ENCODE results near the gene CALML3.

Gene CALML3

GRCh38 chr10:5508161-5508604 is 16.6 kb upstream of the CALML3 start:
- DNase-seq: no peak

- DNase-seq: no peak
Measured at GRCh38 chr10:5508786-5509185, 16.0 kb upstream of the CALML3 start.

- no peak for DNase-seq
Measured at GRCh38 chr10:5509236-5509635, 15.5 kb upstream of the CALML3 start.

- DNase-seq: no peak
Measured at GRCh38 chr10:5509691-5510090, 15.1 kb upstream of the CALML3 start.

GRCh38 chr10:5510281-5511072 is 14.3 kb upstream of the CALML3 start:
- no peak for DNase-seq

- DNase-seq: no peak
Measured at GRCh38 chr10:5511231-5511884, 13.4 kb upstream of the CALML3 start.

- DNase-seq: no peak
Measured at GRCh38 chr10:5511885-5512280, 12.9 kb upstream of the CALML3 start.

- no peak for DNase-seq
Measured at GRCh38 chr10:5512331-5512730, 12.4 kb upstream of the CALML3 start.

GRCh38 chr10:5512881-5513612 is 11.7 kb upstream of the CALML3 start:
- no peak for DNase-seq

- DNase-seq: no peak
Measured at GRCh38 chr10:5514226-5514850, 10.4 kb upstream of the CALML3 start.

- DNase-seq: peak; percentile 70
Measured at GRCh38 chr10:5515948-5516761, 8.6 kb upstream of the CALML3 start.

GRCh38 chr10:5517546-5517945 is 7.2 kb upstream of the CALML3 start:
- DNase-seq: no peak

GRCh38 chr10:5518143-5518542 is 6.6 kb upstream of the CALML3 start:
- DNase-seq: peak; percentile 96

- DNase-seq: no peak
Measured at GRCh38 chr10:5519054-5519453, 5.7 kb upstream of the CALML3 start.

- no peak for DNase-seq
Measured at GRCh38 chr10:5522913-5523560, 1.7 kb upstream of the CALML3 start.

GRCh38 chr10:5523796-5524574 is 776 bp upstream of the CALML3 start:
- no peak for DNase-seq

GRCh38 chr10:5525561-5526341 is 990 bp downstream of the CALML3 start:
- no peak for DNase-seq

GRCh38 chr10:5526691-5527331 is 2.0 kb downstream of the CALML3 start:
- no peak for DNase-seq

- DNase-seq: peak; percentile 76
Measured at GRCh38 chr10:5527332-5528200, 2.8 kb downstream of the CALML3 start.
